Endothelial cell of umbilical vein (primary cell): Measurements from ENCODE around the gene COL8A1. TPM values are rescaled to one million over a fixed set of nuclear protein-coding genes. Genes with fewer than 3 reads are reported as not detected.

Experiments
- BruUV-seq: library from RNA; stranded (reverse); fragments of 400-500 nt; replicated peaks from 2 replicates; lab custom pipeline; 2021; lab: Mats Ljungman, UMichigan
- CTCF ChIA-PET: fragments of 300-600, 350-600 bp; sonication (Branson Sonifier 250); formaldehyde crosslinking; loops from one replicate; lab custom pipeline; 2021; ENCODE audit warnings: antibody characterized with exemption, inconsistent platforms; lab: Charles Lee
- POLR2A ChIA-PET: fragments of 300-600, 350-600 bp; sonication (Branson Sonifier 250); formaldehyde crosslinking; loops from one replicate; lab custom pipeline; 2021; ENCODE audit warnings: antibody characterized with exemption, inconsistent platforms; lab: Charles Lee
- DNase-seq: peaks from one replicate; pipeline ENCODE4 v3.0.0-alpha.2; 2011; ENCODE audit warnings: low read depth, low spot score
- FAIRE-seq: peaks from 2 replicates; lab custom pipeline; 2011; peaks lifted over from hg19 to GRCh38; lab: Jason Lieb, UNC
- H2AFZ ChIP-seq: 2 replicates; pipeline ENCODE4 v1.6.0; 2012; ENCODE audit warnings: low read depth, low read length, control low read depth, inconsistent platforms
- H3K27ac ChIP-seq: 2 replicates; pipeline ENCODE4 v1.5.1; 2011; ENCODE audit warnings: low read depth, mild to moderate bottlenecking, control low read depth, low read length, moderate library complexity; ENCODE audit not compliant: insufficient read depth
- H3K27me3 ChIP-seq, 2 experiments: 2 replicates each; pipeline versions ENCODE4 v1.6.0 to v1.6.1; 2011; ENCODE audit warnings: low read length in 2 of 2, mixed read lengths in 1 of 2; ENCODE audit not compliant: control insufficient read depth in 2 of 2, insufficient read depth in 2 of 2
- H3K36me3 ChIP-seq, 2 experiments: 2 replicates in 1 of 2; 3 replicates in 1 of 2; pipeline ENCODE4 v1.5.1; 2011; ENCODE audit warnings: low read length in 2 of 2, mild to moderate bottlenecking in 1 of 2, moderate library complexity in 1 of 2; ENCODE audit not compliant: control insufficient read depth in 2 of 2, insufficient read depth in 2 of 2; ENCODE audit errors: extremely low read depth in 1 of 2
- H3K4me1 ChIP-seq: 3 replicates; pipeline ENCODE4 v1.5.1; 2011; ENCODE audit warnings: mild to moderate bottlenecking, low read length; ENCODE audit not compliant: control insufficient read depth, insufficient read depth; ENCODE audit errors: extremely low read depth
- H3K4me2 ChIP-seq: 2 replicates; pipeline ENCODE4 v1.6.1; 2011; ENCODE audit warnings: low read length, control low read depth, mixed read lengths; ENCODE audit not compliant: insufficient read depth
- H3K4me3 ChIP-seq, 3 experiments: fragments of 200-600 bp in 1 of 3; sonication (generic), shearing (Covaris generic) in 1 of 3; replicated peaks in 1 of 3; 2 replicates each; pipeline ENCODE4 v1.5.1; 2011 to 2016; ENCODE audit warnings: control low read depth in 3 of 3, low read length in 3 of 3, mild to moderate bottlenecking in 2 of 3, inconsistent platforms in 1 of 3, low read depth in 1 of 3, moderate library complexity in 1 of 3; ENCODE audit not compliant: insufficient read depth in 1 of 3
- H3K79me2 ChIP-seq: 2 replicates; pipeline ENCODE4 v1.6.0; 2012; ENCODE audit warnings: low read length, inconsistent platforms; ENCODE audit not compliant: control insufficient read depth, insufficient read depth
- H3K9ac ChIP-seq: replicated peaks from 2 replicates; pipeline ENCODE3; 2011; ENCODE audit warnings: low read length, control low read depth; ENCODE audit not compliant: insufficient read depth; ENCODE audit errors: extremely low read depth
- H3K9me1 ChIP-seq: replicated peaks from 3 replicates; pipeline ENCODE4 v1.6.0; 2011; ENCODE audit warnings: mild to moderate bottlenecking, low read length; ENCODE audit not compliant: control insufficient read depth, insufficient read depth; ENCODE audit errors: extremely low read depth
- H3K9me3 ChIP-seq: replicated peaks from 2 replicates; pipeline ENCODE4 v1.5.1; 2012; ENCODE audit warnings: low read length, inconsistent platforms; ENCODE audit not compliant: control insufficient read depth, insufficient read depth
- H4K20me1 ChIP-seq: replicated peaks from 2 replicates; pipeline ENCODE3; 2011; ENCODE audit warnings: mild to moderate bottlenecking, low read length; ENCODE audit not compliant: control insufficient read depth, insufficient read depth; ENCODE audit errors: extremely low read depth
- EZH2 ChIP-seq: IDR thresholded peaks from 2 replicates; pipeline ENCODE4 v1.6.1; 2012; ENCODE audit warnings: borderline replicate concordance, low read depth, mild to moderate bottlenecking, moderate library complexity, low read length, inconsistent platforms; ENCODE audit not compliant: severe bottlenecking
- FOS ChIP-seq: IDR thresholded peaks from 2 replicates; pipeline ENCODE4 v1.6.1; 2011; ENCODE audit warnings: mild to moderate bottlenecking, low read length, moderate library complexity, borderline replicate concordance; ENCODE audit not compliant: insufficient read depth
- GATA2 ChIP-seq: IDR thresholded peaks from 2 replicates; pipeline ENCODE4 v1.7.0; 2011; ENCODE audit warnings: low read depth, mild to moderate bottlenecking, moderate library complexity, mixed read lengths, low read length; ENCODE audit not compliant: insufficient read length, insufficient read depth
- JUN ChIP-seq: IDR thresholded peaks from 2 replicates; pipeline ENCODE4 v1.6.1; 2011; ENCODE audit warnings: borderline replicate concordance, low read depth; ENCODE audit not compliant: insufficient read length, insufficient read depth
- MYC ChIP-seq: IDR thresholded peaks from one replicate; pipeline ENCODE4 v1.6.1; 2011; ENCODE audit warnings: mild to moderate bottlenecking, low read depth, low read length
- POLR2A ChIP-seq: IDR thresholded peaks from 2 replicates; pipeline ENCODE4 v1.6.1; 2012; ENCODE audit warnings: low read depth, mild to moderate bottlenecking, control low read depth, low read length
- POLR2AphosphoS5 ChIP-seq: IDR thresholded peaks from 2 replicates; pipeline ENCODE4 v1.6.1; 2012; ENCODE audit warnings: low read depth, mild to moderate bottlenecking, control low read depth, low read length, moderate library complexity; ENCODE audit not compliant: insufficient read depth
- dilution Hi-C: fragments of 300-500 bp; cut with MboI; formaldehyde crosslinking; loops from one replicate; pipeline ENCODE4 v1.15.0; 2019; ENCODE audit warnings: low sequenced_read_pairs; ENCODE audit not compliant: extremely low pct_ligation_motif_present
- intact Hi-C: fragments of 100-400 bp; cut with micrococcal nuclease; formaldehyde crosslinking; loops from one replicate; pipeline ENCODE4 v1.10.0; 2022
- polyA plus RNA-seq, 4 experiments: library from polyadenylated mRNA; depleted of rRNA in 3 of 4; stranded (reverse) in 3 of 4; unstranded in 1 of 4; fragments of >200 nt; gene quantifications; 2 replicates each; pipeline versions ENCODE4 v1.2.1 to v1.2.3, GENCODE V29; 2011 to 2012; ENCODE audit warnings: missing spikeins in 1 of 4
- total RNA-seq: library from RNA; stranded (reverse); gene quantifications from 2 replicates; pipeline ENCODE4 v1.2.3, GENCODE V29; 2021
- TF ChIP-seq, protein P1 (sequence below): IDR thresholded peaks from 2 replicates; pipeline ENCODE4 v1.6.1; 2011; ENCODE audit not compliant: insufficient read depth, insufficient read length
- TF ChIP-seq, protein P2 (sequence below), 2 donors: IDR thresholded peaks; 1 replicate in 1 of 2; 2 replicates in 1 of 2; pipeline ENCODE4 v1.5.1; 2011; ENCODE audit warnings: low read length in 2 of 2, mild to moderate bottlenecking in 2 of 2, moderate library complexity in 2 of 2, control low read depth in 1 of 2, inconsistent platforms in 1 of 2, low read depth in 1 of 2; ENCODE audit not compliant: insufficient read depth in 1 of 2; ENCODE audit errors: extremely low read depth in 1 of 2

The COL8A1 gene
- total and polyA plus RNA-seq, 2 donors (not counting 3 experiments of a cell fraction or from before 2014, with no cell fraction given): 358 to 634 TPM

DNA sequence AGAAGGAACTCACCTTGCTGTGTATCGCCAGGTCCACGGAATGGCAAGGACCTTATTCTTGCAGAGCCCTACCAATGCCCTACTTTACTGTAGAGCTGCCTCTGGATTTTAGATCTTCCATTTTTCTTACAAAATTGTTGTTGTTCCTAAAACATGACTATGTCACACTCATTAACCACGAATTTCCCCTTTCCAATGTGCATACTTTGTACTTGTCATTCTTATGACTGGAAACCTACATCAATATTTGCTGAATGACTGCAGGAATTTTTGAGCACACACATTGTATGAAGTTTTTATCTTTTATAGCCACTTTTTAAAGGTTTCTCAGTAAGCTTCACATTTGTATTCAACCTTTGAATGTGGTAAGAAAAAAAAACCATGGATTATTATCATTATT, 143.4 kb downstream of the COL8A1 start:
- Histone ChIP-seq H3K9ac (no peak overlapping the region), H3K9me1 (no peaks in the 10 kb centered on the region), H3K9me3 (no peaks in the 10 kb centered on the region), H3K27me3 (no peaks in the 10 kb centered on the region), H3K79me2 (no peaks in the 10 kb centered on the region), H3K4me3 (no peak overlapping the region), H3K36me3 (peaks cover 0 to 9% of the 10 kb centered on the region in 2 experiments), H4K20me1 (no peaks in the 10 kb centered on the region), H3K27ac (no peak overlapping the region), H3K4me1 (no peaks in the 10 kb centered on the region), H2AFZ (no peak overlapping the region), H3K4me2 (no peak overlapping the region)
- intact Hi-C loops (no loop called here), dilution Hi-C loops (no loop called here)
- CTCF ChIA-PET: interaction anchor here (1.7 kb wide), 1 partner anchor 18 kb away, joined by 5 read pairs; no protein-coding TSS in a partner anchor
- TF ChIP-seq POLR2A: no peak
- TF ChIP-seq MYC: no peak
- TF ChIP-seq EZH2: no peak
- no peak for TF ChIP-seq JUN
- TF ChIP-seq FOS: no peak
- no peak for TF ChIP-seq GATA2
- TF ChIP-seq, protein P1, sequence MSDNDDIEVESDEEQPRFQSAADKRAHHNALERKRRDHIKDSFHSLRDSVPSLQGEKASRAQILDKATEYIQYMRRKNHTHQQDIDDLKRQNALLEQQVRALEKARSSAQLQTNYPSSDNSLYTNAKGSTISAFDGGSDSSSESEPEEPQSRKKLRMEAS: no peak
- POLR2A ChIA-PET: no interaction called here
- DNase-seq: no peak
- FAIRE-seq: no peak
- BruUV-seq: no TSS peak

DNA sequence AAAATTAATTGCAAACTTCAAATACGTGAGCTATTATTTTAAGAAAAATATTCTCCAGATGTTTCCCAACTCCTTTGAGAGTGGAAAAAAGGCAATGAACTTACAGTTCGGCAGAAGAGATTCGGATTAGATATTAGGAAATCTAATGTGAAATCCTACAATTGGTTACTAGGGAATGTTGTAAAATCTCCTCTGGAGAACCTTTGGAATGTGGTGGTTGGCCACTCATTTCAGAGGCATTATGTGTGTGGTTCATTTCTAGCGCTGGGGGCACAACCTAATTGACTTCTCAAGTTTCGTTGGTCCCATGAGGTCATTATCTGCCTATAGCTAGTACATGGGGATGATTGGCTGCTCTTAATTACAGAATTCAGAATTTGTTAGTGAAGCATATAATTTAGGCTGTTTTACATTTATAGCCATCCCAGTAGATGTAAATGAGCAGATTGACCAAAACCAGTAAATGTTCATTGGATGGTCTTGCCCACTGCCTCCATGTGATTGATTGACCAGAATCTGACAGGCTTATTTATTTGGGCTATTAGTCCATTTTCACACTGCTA, 144.7 kb downstream of the COL8A1 start:
- no peaks in the 10 kb centered on the region for H3K4me1 ChIP-seq
- H3K27me3 ChIP-seq: no peaks in the 10 kb centered on the region
- H3K4me3 ChIP-seq: no peak overlapping the region
- H3K9ac ChIP-seq: no peak overlapping the region
- no peaks in the 10 kb centered on the region for H3K9me1 ChIP-seq
- POLR2A ChIA-PET: no interaction called here
- intact Hi-C loops: no loop called here
- no peaks in the 10 kb centered on the region for H3K9me3 ChIP-seq
- H3K36me3 ChIP-seq: peaks cover 0 to 9% of the 10 kb centered on the region in 2 experiments
- TF ChIP-seq MYC (no peak), POLR2AphosphoS5 (no peak), EZH2 (no peak), GATA2 (no peak), FOS (no peak), POLR2A (no peak)
- TF ChIP-seq, protein P1: no peak
- TF ChIP-seq, protein P2, sequence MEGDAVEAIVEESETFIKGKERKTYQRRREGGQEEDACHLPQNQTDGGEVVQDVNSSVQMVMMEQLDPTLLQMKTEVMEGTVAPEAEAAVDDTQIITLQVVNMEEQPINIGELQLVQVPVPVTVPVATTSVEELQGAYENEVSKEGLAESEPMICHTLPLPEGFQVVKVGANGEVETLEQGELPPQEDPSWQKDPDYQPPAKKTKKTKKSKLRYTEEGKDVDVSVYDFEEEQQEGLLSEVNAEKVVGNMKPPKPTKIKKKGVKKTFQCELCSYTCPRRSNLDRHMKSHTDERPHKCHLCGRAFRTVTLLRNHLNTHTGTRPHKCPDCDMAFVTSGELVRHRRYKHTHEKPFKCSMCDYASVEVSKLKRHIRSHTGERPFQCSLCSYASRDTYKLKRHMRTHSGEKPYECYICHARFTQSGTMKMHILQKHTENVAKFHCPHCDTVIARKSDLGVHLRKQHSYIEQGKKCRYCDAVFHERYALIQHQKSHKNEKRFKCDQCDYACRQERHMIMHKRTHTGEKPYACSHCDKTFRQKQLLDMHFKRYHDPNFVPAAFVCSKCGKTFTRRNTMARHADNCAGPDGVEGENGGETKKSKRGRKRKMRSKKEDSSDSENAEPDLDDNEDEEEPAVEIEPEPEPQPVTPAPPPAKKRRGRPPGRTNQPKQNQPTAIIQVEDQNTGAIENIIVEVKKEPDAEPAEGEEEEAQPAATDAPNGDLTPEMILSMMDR (IDR thresholded peaks at IDR 0.05; ENCODE audit: extremely low read depth in 1 of 2, insufficient read depth in 1 of 2, low read depth in 1 of 2, low read length in 2 of 2): no peak
- no peak overlapping the region for H3K27ac ChIP-seq
- H3K79me2 ChIP-seq: no peaks in the 10 kb centered on the region
- DNase-seq: no peak
- CTCF ChIA-PET: interaction anchor here (1.7 kb wide), 1 partner anchor 19 kb away, joined by 5 read pairs; no protein-coding TSS in a partner anchor
- no peaks in the 10 kb centered on the region for H4K20me1 ChIP-seq
- FAIRE-seq: no peak
- dilution Hi-C loops: no loop called here
- BruUV-seq: no TSS peak
- no peak overlapping the region for H2AFZ ChIP-seq
- no peak overlapping the region for H3K4me2 ChIP-seq
